DMS153 (cell line): ENCODE results near the gene EBLN2.
"Not testable (repeated sequence)": the region's sequence is repeated elsewhere in the genome, so short reads cannot be mapped to it uniquely, and the experiment has no call there.

Source experiments
- DNase-seq: peaks from one replicate; lab custom pipeline; 2025; lab: John Stamatoyannopoulos, UW

The EBLN2 gene

GRCh38 chr3:73060302-73060723, 1.1 kb upstream of the EBLN2 start:
- no peak for DNase-seq

GRCh38 chr3:73066243-73066642, 4.8 kb downstream of the EBLN2 start:
- not testable (repeated sequence) for DNase-seq

- no peak for DNase-seq
Measured at GRCh38 chr3:73068419-73068818, 7.0 kb downstream of the EBLN2 start.

- no peak for DNase-seq
Measured at GRCh38 chr3:73069187-73069586, 7.7 kb downstream of the EBLN2 start.

GRCh38 chr3:73069775-73070444, 8.5 kb downstream of the EBLN2 start:
- no peak for DNase-seq

- no peak for DNase-seq
Measured at GRCh38 chr3:73070675-73071575, 9.5 kb downstream of the EBLN2 start.

- no peak for DNase-seq
Measured at GRCh38 chr3:73071952-73072351, 10.5 kb downstream of the EBLN2 start.

- no peak for DNase-seq
Measured at GRCh38 chr3:73072634-73073033, 11.2 kb downstream of the EBLN2 start.

- DNase-seq: no peak
Measured at GRCh38 chr3:73073091-73073707, 11.7 kb downstream of the EBLN2 start.

GRCh38 chr3:73074781-73075180, 13.3 kb downstream of the EBLN2 start:
- DNase-seq: no peak

GRCh38 chr3:73080216-73080966, 18.9 kb downstream of the EBLN2 start:
- DNase-seq: no peak

- no peak for DNase-seq
Measured at GRCh38 chr3:73081140-73081539, 19.7 kb downstream of the EBLN2 start.

GRCh38 chr3:73084170-73084569, 22.7 kb downstream of the EBLN2 start:
- DNase-seq: no peak

- DNase-seq: no peak
Measured at GRCh38 chr3:73086071-73086494, 24.6 kb downstream of the EBLN2 start.

GRCh38 chr3:73094129-73094528, 32.7 kb downstream of the EBLN2 start:
- DNase-seq: no peak

GRCh38 chr3:73094951-73095350, 33.5 kb downstream of the EBLN2 start:
- no peak for DNase-seq

GRCh38 chr3:73096169-73096568, 34.7 kb downstream of the EBLN2 start:
- no peak for DNase-seq

GRCh38 chr3:73098026-73098425, 36.6 kb downstream of the EBLN2 start:
- no peak for DNase-seq

GRCh38 chr3:73098873-73099272, 37.4 kb downstream of the EBLN2 start:
- no peak for DNase-seq

GRCh38 chr3:73100741-73101559, 39.5 kb downstream of the EBLN2 start:
- peak; percentile 34 for DNase-seq

GRCh38 chr3:73101881-73102280, 40.4 kb downstream of the EBLN2 start:
- no peak for DNase-seq
